CD14-positive monocyte (primary cell): Measurements from ENCODE around the gene RWDD4. TPM values are rescaled to one million over a fixed set of nuclear protein-coding genes. Genes with fewer than 3 reads are reported as not detected.

ENCODE experiments used
- DNase-seq, 3 donors: peaks; one replicate each; pipeline ENCODE4 v3.0.0-alpha.2; 2011 to 2022
- H2AFZ ChIP-seq: 2 replicates; pipeline ENCODE4 v1.6.0; 2012; ENCODE audit warnings: mild to moderate bottlenecking, low read depth, low read length, inconsistent platforms; ENCODE audit not compliant: insufficient read depth, poor library complexity, severe bottlenecking
- H3K27ac ChIP-seq, 2 donors: 1 replicate in 1 of 2; 2 replicates in 1 of 2; pipeline ENCODE4 v1.5.1; 2012 to 2013; ENCODE audit warnings: low read length in 2 of 2, control low read depth in 1 of 2, inconsistent platforms in 1 of 2, low read depth in 1 of 2, mild to moderate bottlenecking in 1 of 2
- H3K27me3 ChIP-seq, 2 donors: one replicate each; pipeline versions ENCODE4 v1.6.0 to v1.6.1; 2011 to 2013; ENCODE audit warnings: low read length in 2 of 2; ENCODE audit not compliant: control insufficient read depth in 2 of 2, insufficient read depth in 2 of 2
- H3K36me3 ChIP-seq, 2 donors: replicated peaks in 1 of 2; 1 replicate in 1 of 2; 2 replicates in 1 of 2; pipeline versions ENCODE4 v1.5.1 to v1.6.1; 2012 to 2013; ENCODE audit warnings: low read length in 2 of 2, control low read depth in 1 of 2, inconsistent platforms in 1 of 2, mild to moderate bottlenecking in 1 of 2; ENCODE audit not compliant: insufficient read depth in 2 of 2, control insufficient read depth in 1 of 2
- H3K4me1 ChIP-seq, 2 donors: 1 replicate in 1 of 2; 2 replicates in 1 of 2; pipeline versions ENCODE4 v1.5.1 to v1.6.1; 2012 to 2013; ENCODE audit warnings: low read length in 2 of 2, control low read depth in 1 of 2, inconsistent platforms in 1 of 2, mild to moderate bottlenecking in 1 of 2, moderate library complexity in 1 of 2; ENCODE audit not compliant: insufficient read depth in 2 of 2, control insufficient read depth in 1 of 2
- H3K4me2 ChIP-seq: replicated peaks from 2 replicates; pipeline ENCODE3; 2012; ENCODE audit warnings: low read length, moderate library complexity, mild to moderate bottlenecking; ENCODE audit not compliant: poor library complexity, severe bottlenecking; ENCODE audit errors: extremely low read depth
- H3K4me3 ChIP-seq, 3 experiments: fragments of 200-600 bp in 1 of 3; sonication (generic) in 1 of 3; replicated peaks in 1 of 3; 1 replicate in 2 of 3; 2 replicates in 1 of 3; pipeline ENCODE4 v1.5.1; 2011 to 2013; ENCODE audit warnings: low read length in 3 of 3, mild to moderate bottlenecking in 3 of 3, control low read depth in 2 of 3, low read depth in 2 of 3, inconsistent platforms in 1 of 3, moderate library complexity in 1 of 3
- H3K79me2 ChIP-seq: 2 replicates; pipeline ENCODE4 v1.6.0; 2012; ENCODE audit warnings: mild to moderate bottlenecking, control low read depth, inconsistent platforms, low read length, moderate library complexity; ENCODE audit not compliant: insufficient read depth
- H3K9ac ChIP-seq: 2 replicates; pipeline ENCODE4 v1.6.0; 2017; ENCODE audit warnings: low read length, mild to moderate bottlenecking; ENCODE audit not compliant: insufficient read depth, poor library complexity, severe bottlenecking
- H3K9me3 ChIP-seq, 2 donors: replicated peaks in 1 of 2; 1 replicate in 1 of 2; 2 replicates in 1 of 2; pipeline versions ENCODE4 v1.5.1 to v1.6.1; 2012 to 2013; ENCODE audit warnings: low read length in 2 of 2, control low read depth in 1 of 2; ENCODE audit not compliant: control insufficient read depth in 1 of 2, insufficient read depth in 1 of 2
- H4K20me1 ChIP-seq: 2 replicates; pipeline ENCODE4 v1.6.0; 2012; ENCODE audit warnings: mild to moderate bottlenecking, low read length, control low read depth, moderate library complexity; ENCODE audit not compliant: insufficient read depth
- H3K27ac Mint-ChIP-seq, 7 donors: one replicate each; pipeline ENCODE4 v1.8.0; 2020; ENCODE audit warnings: mild to moderate bottlenecking in 7 of 7, mixed read lengths in 7 of 7, moderate library complexity in 6 of 7, inconsistent platforms in 2 of 7
- H3K27me3 Mint-ChIP-seq, 3 donors: one replicate each; pipeline ENCODE4 v1.8.0; 2021 to 2022; ENCODE audit warnings: low read depth in 3 of 3, mild to moderate bottlenecking in 3 of 3, mixed read lengths in 3 of 3, moderate library complexity in 3 of 3, inconsistent platforms in 1 of 3
- H3K36me3 Mint-ChIP-seq, 2 donors: one replicate each; pipeline ENCODE4 v1.8.0; 2020; ENCODE audit warnings: mixed read lengths in 2 of 2, inconsistent platforms in 1 of 2, mild to moderate bottlenecking in 1 of 2
- H3K4me1 Mint-ChIP-seq: one replicate; pipeline ENCODE4 v1.8.0; 2020; ENCODE audit warnings: mild to moderate bottlenecking, mixed read lengths
- H3K4me3 Mint-ChIP-seq, 2 donors: one replicate each; pipeline ENCODE4 v1.8.0; 2020; ENCODE audit warnings: mild to moderate bottlenecking in 2 of 2, mixed read lengths in 2 of 2, moderate library complexity in 1 of 2
- H3K9me3 Mint-ChIP-seq, 7 donors: one replicate each; pipeline ENCODE4 v1.8.0; 2020 to 2022; ENCODE audit warnings: mixed read lengths in 7 of 7, mild to moderate bottlenecking in 6 of 7, moderate library complexity in 6 of 7, inconsistent platforms in 2 of 7
- CTCF ChIP-seq: fragments of 200-600 bp; IDR thresholded peaks from one replicate; pipeline ENCODE4 v1.8.0; 2022; ENCODE audit warnings: antibody characterized with exemption, mild to moderate bottlenecking
- WGBS: methylation state at CpG from one replicate; pipeline ENCODE4 v1.1.5; 2013; ENCODE audit warnings: missing lambda C conversion rate; ENCODE audit not compliant: insufficient coverage; 5-methylcytosine and 5-hydroxymethylcytosine counted together
- intact Hi-C, 2 donors: fragments of 100-400 bp; cut with micrococcal nuclease; formaldehyde crosslinking; loops; one replicate each; pipeline versions ENCODE4 v1.15.0 to v1.15.1; 2023
- polyA minus RNA-seq: library from RNA; depleted of rRNA, polyadenylated mRNA; stranded (reverse); fragments of >200 nt; gene quantifications from 2 replicates; pipeline ENCODE4 v1.2.3, GENCODE V29; 2012
- polyA plus RNA-seq, 3 donors: library from polyadenylated mRNA; depleted of rRNA in 1 of 3; unstranded in 2 of 3; stranded (reverse) in 1 of 3; fragments of 300-500 nt in 2 of 3; fragments of >200 nt in 1 of 3; fragmentation: Illumina TruSeq in 2 of 3; gene quantifications; 1 replicate in 2 of 3; 2 replicates in 1 of 3; pipeline ENCODE4 v1.2.3, GENCODE V29; 2012 to 2021
- total RNA-seq, 12 experiments: library from RNA in 1 of 12; stranded (reverse) in 1 of 12; fragments of 120-200 nt in 1 of 12; gene quantifications; one replicate each; pipeline ENCODE4 v1.2.4 and lab custom pipeline; 2013 to 2026; ENCODE audit warnings: mixed read lengths in 6 of 12, inconsistent platforms in 1 of 12

RWDD4 gene
- 19.7 TPM for total RNA-seq (2013)
- 10 to 100 TPM in 2 of 3 donors, 1 to 10 TPM in 1; 4.4 to 21.2 (median 16.5) TPM for polyA plus RNA-seq
- polyA minus RNA-seq = 4.3 and 9.1 TPM in 2 replicates
- 2.4 to 12.8 (median 10.2) reads per million in 11 experiments for total RNA-seq (lab: John Stamatoyannopoulos, UW)

GRCh38 chr4:183659029-183659871, at the start of gene RWDD4, which contains the start of gene TRAPPC11:
Gene RWDD4, minus strand, starts transcription at chr4:183659185. Its CDS starts 233 bp downstream, at chr4:183658952.
Gene TRAPPC11, plus strand, starts transcription at chr4:183659293. Its CDS starts 4,575 bp downstream, at chr4:183663868.
- H3K9ac ChIP-seq = peak within 1 kb of the TSS; percentile 96
- H3K79me2 ChIP-seq = peaks cover 70% of the 10 kb centered on the region
- H3K36me3 ChIP-seq = peaks cover 11 to 29% of the 10 kb centered on the region in 2 donors
- intact Hi-C loops = loop anchor here (2.0 to 10.0 kb wide), 4 partner anchors 152 to 564 kb away; partner anchors contain the start of genes ING2 (in 2 of the 2) and WWC2 (in 1 of the 2)
- TF ChIP-seq CTCF = peak; percentile 19
- H3K27ac Mint-ChIP-seq = peak within 1 kb of the TSS; percentile 96 to 99 (median 98)
- peak within 1 kb of the TSS; percentile 97 for H3K4me2 ChIP-seq
- under 1% methylated on average over 45 of the region's 63 CpGs for WGBS
- no peaks in the 10 kb centered on the region for H3K27me3 ChIP-seq
- H3K4me3 ChIP-seq = peak within 1 kb of the TSS; percentile 82 to 98 (median 86)
- H3K9me3 Mint-ChIP-seq = no peaks in the 10 kb centered on the region
- peaks cover 31% of the 10 kb centered on the region for H3K4me1 Mint-ChIP-seq
- peak; percentile 96 to 97 (median 97) for DNase-seq
- peaks cover 14 to 25% of the 10 kb centered on the region in 2 donors for H3K36me3 Mint-ChIP-seq
- peaks cover 29% of the 10 kb centered on the region for H4K20me1 ChIP-seq
- H2AFZ ChIP-seq = peak within 1 kb of the TSS; percentile 98
- no peaks in the 10 kb centered on the region for H3K9me3 ChIP-seq
- H3K27me3 Mint-ChIP-seq = no peaks in the 10 kb centered on the region
- H3K4me3 Mint-ChIP-seq = peak within 1 kb of the TSS; percentile 96 to 97
- H3K4me1 ChIP-seq = peaks cover 22 to 33% of the 10 kb centered on the region in 2 donors
- H3K27ac ChIP-seq = peak within 1 kb of the TSS; percentile 85 to 94

- no peak for TF ChIP-seq CTCF
- H3K4me3 Mint-ChIP-seq = no peak overlapping the region
- DNase-seq = no peak
- H2AFZ ChIP-seq = no peak overlapping the region
- H3K27ac ChIP-seq = no peak overlapping the region
- no peaks in the 10 kb centered on the region for H3K79me2 ChIP-seq
- peaks cover 0 to 1% (median 0%) of the 10 kb centered on the region in 7 donors for H3K9me3 Mint-ChIP-seq
- peaks cover 0 to 1% (median 0%) of the 10 kb centered on the region in 3 donors for H3K27me3 Mint-ChIP-seq
- H4K20me1 ChIP-seq = peaks cover 8% of the 10 kb centered on the region
- H3K4me2 ChIP-seq = no peak overlapping the region
- intact Hi-C loops = no loop called here
- WGBS = no CpG with 5 or more reads among the region's 1 CpG
- no peaks in the 10 kb centered on the region for H3K9me3 ChIP-seq
- no peak overlapping the region for H3K27ac Mint-ChIP-seq
- H3K9ac ChIP-seq = no peak overlapping the region
- H3K36me3 ChIP-seq = peaks cover 87 to 96% of the 10 kb centered on the region in 2 donors
- no peak overlapping the region for H3K4me3 ChIP-seq
- H3K27me3 ChIP-seq = no peaks in the 10 kb centered on the region
- H3K4me1 Mint-ChIP-seq = no peaks in the 10 kb centered on the region
- H3K36me3 Mint-ChIP-seq = peaks cover 85 to 96% of the 10 kb centered on the region in 2 donors
- no peaks in the 10 kb centered on the region for H3K4me1 ChIP-seq
Observed at GRCh38 chr4:183702492-183702891, 43.5 kb upstream of the RWDD4 start.
